ENCODE data around the gene HACD3.

Gene HACD3

GRCh38 chr15:65530318-65531111, at the start of gene HACD3:
Gene HACD3, plus strand, starts transcription at chr15:65530463. Its CDS starts 169 bp downstream, at chr15:65530632.
- peak within 1 kb of the TSS; percentile 82 for H3K4me3 ChIP-seq (ENCODE audit: low read depth, low read length)

- H3K4me3 ChIP-seq (ENCODE audit: low read depth, low read length): no peak overlapping the region
Observed at GRCh38 chr15:65484876-65485275, 45.4 kb upstream of the HACD3 start.

GRCh38 chr15:65494076-65494475, 36.2 kb upstream of the HACD3 start:
- no peak overlapping the region for H3K4me3 ChIP-seq (ENCODE audit: low read depth, low read length)

- no peak overlapping the region for H3K4me3 ChIP-seq (ENCODE audit: low read depth, low read length)
Observed at GRCh38 chr15:65509321-65509720, 20.9 kb upstream of the HACD3 start.

- no peak overlapping the region for H3K4me3 ChIP-seq (ENCODE audit: low read depth, low read length)
Observed at GRCh38 chr15:65512189-65512588, 18.1 kb upstream of the HACD3 start.

GRCh38 chr15:65512807-65513416, 17.4 kb upstream of the HACD3 start:
- no peak overlapping the region for H3K4me3 ChIP-seq (ENCODE audit: low read depth, low read length)

- H3K4me3 ChIP-seq (ENCODE audit: low read depth, low read length): peak within 1 kb of the TSS; percentile 93
Observed at GRCh38 chr15:65516997-65517865, 13.0 kb upstream of the HACD3 start, which contains the start of gene DPP8. Gene DPP8, minus strand, starts transcription at chr15:65517689. Its CDS starts 5,136 bp downstream, at chr15:65512553.

- H3K4me3 ChIP-seq (ENCODE audit: low read depth, low read length): peak overlapping the region; percentile 2
Observed at GRCh38 chr15:65517866-65518207, 12.4 kb upstream of the HACD3 start.

- H3K4me3 ChIP-seq (ENCODE audit: low read depth, low read length): no peak overlapping the region
Observed at GRCh38 chr15:65518633-65519285, 11.5 kb upstream of the HACD3 start.

- no peak overlapping the region for H3K4me3 ChIP-seq (ENCODE audit: low read depth, low read length)
Observed at GRCh38 chr15:65521350-65521749, 8.9 kb upstream of the HACD3 start.

- no peak overlapping the region for H3K4me3 ChIP-seq (ENCODE audit: low read depth, low read length)
Observed at GRCh38 chr15:65524226-65524625, 6.0 kb upstream of the HACD3 start.

GRCh38 chr15:65525622-65526021, 4.6 kb upstream of the HACD3 start:
- H3K4me3 ChIP-seq (ENCODE audit: low read depth, low read length): no peak overlapping the region

- no peak overlapping the region for H3K4me3 ChIP-seq (ENCODE audit: low read depth, low read length)
Observed at GRCh38 chr15:65528461-65529060, 1.7 kb upstream of the HACD3 start.

- peak overlapping the region; percentile 82 for H3K4me3 ChIP-seq (ENCODE audit: low read depth, low read length)
Observed at GRCh38 chr15:65529762-65530317, 423 bp upstream of the HACD3 start.

GRCh38 chr15:65532738-65533051, 2.4 kb downstream of the HACD3 start:
- no peak overlapping the region for H3K4me3 ChIP-seq (ENCODE audit: low read depth, low read length)

- no peak overlapping the region for H3K4me3 ChIP-seq (ENCODE audit: low read depth, low read length)
Observed at GRCh38 chr15:65533057-65533756, 2.9 kb downstream of the HACD3 start.

- H3K4me3 ChIP-seq (ENCODE audit: low read depth, low read length): no peak overlapping the region
Observed at GRCh38 chr15:65535192-65535591, 4.9 kb downstream of the HACD3 start.

- no peak overlapping the region for H3K4me3 ChIP-seq (ENCODE audit: low read depth, low read length)
Observed at GRCh38 chr15:65540314-65540713, 10.1 kb downstream of the HACD3 start.

GRCh38 chr15:65541231-65541820, 11.1 kb downstream of the HACD3 start:
- H3K4me3 ChIP-seq (ENCODE audit: low read depth, low read length): no peak overlapping the region

Measured in iPS-11a (cell line).